Left lung (tissue), 10 donors: ENCODE data around the gene FAM222A. TPM values are rescaled to one million over a fixed set of nuclear protein-coding genes. Genes with fewer than 3 reads are reported as not detected.
A peak's percentile ranks its signal among the peaks of the same experiment; 100 is the strongest.

Experiments
- ATAC-seq: fragments of 200-7000 bp; cut with Tn5 transposase; one replicate; pipeline ENCODE4 v1.9.1; 2020; ENCODE audit warnings: moderate library complexity
- DNase-seq, 4 donors: peaks; one replicate each; pipeline ENCODE4 v3.0.0-alpha.2; 2013 to 2020
- H3K27ac ChIP-seq, 2 donors: fragments of 200-600 bp; sonication (generic) in 1 of 2; one replicate each; pipeline versions ENCODE4 v1.5.0 to v1.8.0; 2020 to 2021
- H3K27me3 ChIP-seq, 2 donors: fragments of 200-600 bp; sonication (generic) in 1 of 2; one replicate each; pipeline versions ENCODE4 v1.5.0 to v1.8.0; 2020 to 2021
- H3K36me3 ChIP-seq, 2 donors: fragments of 200-600 bp; sonication (generic) in 1 of 2; one replicate each; pipeline versions ENCODE4 v1.5.0 to v1.8.0; 2020 to 2021
- H3K4me1 ChIP-seq, 2 donors: fragments of 200-600 bp; one replicate each; pipeline ENCODE4 v1.8.0; 2021
- H3K4me3 ChIP-seq, 2 donors: fragments of 200-600 bp; sonication (generic) in 1 of 2; one replicate each; pipeline versions ENCODE4 v1.5.0 to v1.8.0; 2020 to 2021; ENCODE audit warnings: mild to moderate bottlenecking in 1 of 2
- H3K9me3 ChIP-seq, 2 donors: fragments of 200-600 bp; sonication (generic) in 1 of 2; one replicate each; pipeline versions ENCODE4 v1.5.0 to v1.8.0; 2020 to 2021
- intact Hi-C, 2 donors: fragments of 100-400 bp; cut with DNase I; formaldehyde crosslinking; loops; one replicate each; pipeline versions ENCODE4 v1.11.2 to v1.14.2; 2022
- polyA plus RNA-seq, 6 donors: library from polyadenylated mRNA; unstranded; fragments of 120-200 nt; gene quantifications; one replicate each; pipeline ENCODE4 v1.2.1, GENCODE V29; 2013; ENCODE audit not compliant: insufficient read length in 6 of 6
- total RNA-seq, 2 donors: library from RNA; stranded (reverse); fragmentation: NEBNext Ultra II Directional; extraction: Animal tissue kit (Norgen Biotek cat#: 25700); gene quantifications; one replicate each; pipeline ENCODE4 v1.2.1, GENCODE V29; 2021
- TF ChIP-seq, protein P1 (sequence below), 2 donors: fragments of 200-600 bp; sonication (generic) in 1 of 2; IDR thresholded peaks; one replicate each; pipeline versions ENCODE4 v1.5.0 to v1.8.0; 2021; ENCODE audit warnings: antibody characterized with exemption in 2 of 2
- donor health status: DM: no; HTN: yes; CAD: no.
- donor health status: DM: no; HTN: no; CAD: no.

Gene FAM222A
- total and polyA plus RNA-seq, 8 donors: 1.8 to 4.0 (median 2.6) TPM

DNA sequence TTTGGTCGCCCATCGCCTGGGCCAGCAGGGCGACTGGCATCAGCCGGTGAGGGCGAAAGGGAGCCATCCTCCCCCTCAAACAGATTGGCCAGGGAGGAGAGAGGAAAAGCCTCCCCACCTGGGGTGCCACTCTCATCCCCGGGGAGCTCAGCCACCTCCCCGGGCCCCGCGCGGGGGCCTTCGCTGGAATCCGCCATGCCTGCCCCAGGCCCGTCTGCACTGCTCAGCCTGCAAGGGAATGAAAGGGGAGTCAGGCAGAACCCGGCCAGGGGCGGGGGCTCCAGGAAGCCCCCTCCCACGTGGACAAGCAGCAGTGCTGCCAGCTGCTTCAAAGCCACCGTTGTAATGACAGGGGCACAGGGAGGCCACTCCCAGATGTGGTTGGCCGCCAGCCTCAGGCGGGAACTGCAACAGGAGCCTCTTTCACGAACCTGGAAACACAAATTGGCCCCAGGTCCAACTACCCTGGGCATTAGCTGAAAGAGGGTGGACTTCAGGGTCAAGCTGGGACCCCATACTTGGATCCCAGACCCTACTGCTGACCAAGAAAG lies 101.0 kb downstream of the FAM222A start:
- Histone ChIP-seq H3K4me1 (peaks cover 0 to 3% of the 10 kb centered on the region in 2 donors), H3K27me3 (peaks cover 0 to 9% of the 10 kb centered on the region in 2 donors), H3K27ac (no peak overlapping the region), H3K36me3 (no peaks in the 10 kb centered on the region), H3K4me3 (no peak overlapping the region), H3K9me3 (no peaks in the 10 kb centered on the region)
- intact Hi-C loops: no loop called here
- DNase-seq (peak in 1 of 4 donors; percentile 65), ATAC-seq (no peak)
- TF ChIP-seq, protein P1, sequence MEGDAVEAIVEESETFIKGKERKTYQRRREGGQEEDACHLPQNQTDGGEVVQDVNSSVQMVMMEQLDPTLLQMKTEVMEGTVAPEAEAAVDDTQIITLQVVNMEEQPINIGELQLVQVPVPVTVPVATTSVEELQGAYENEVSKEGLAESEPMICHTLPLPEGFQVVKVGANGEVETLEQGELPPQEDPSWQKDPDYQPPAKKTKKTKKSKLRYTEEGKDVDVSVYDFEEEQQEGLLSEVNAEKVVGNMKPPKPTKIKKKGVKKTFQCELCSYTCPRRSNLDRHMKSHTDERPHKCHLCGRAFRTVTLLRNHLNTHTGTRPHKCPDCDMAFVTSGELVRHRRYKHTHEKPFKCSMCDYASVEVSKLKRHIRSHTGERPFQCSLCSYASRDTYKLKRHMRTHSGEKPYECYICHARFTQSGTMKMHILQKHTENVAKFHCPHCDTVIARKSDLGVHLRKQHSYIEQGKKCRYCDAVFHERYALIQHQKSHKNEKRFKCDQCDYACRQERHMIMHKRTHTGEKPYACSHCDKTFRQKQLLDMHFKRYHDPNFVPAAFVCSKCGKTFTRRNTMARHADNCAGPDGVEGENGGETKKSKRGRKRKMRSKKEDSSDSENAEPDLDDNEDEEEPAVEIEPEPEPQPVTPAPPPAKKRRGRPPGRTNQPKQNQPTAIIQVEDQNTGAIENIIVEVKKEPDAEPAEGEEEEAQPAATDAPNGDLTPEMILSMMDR (IDR thresholded peaks at IDR 0.05): no peak

DNA sequence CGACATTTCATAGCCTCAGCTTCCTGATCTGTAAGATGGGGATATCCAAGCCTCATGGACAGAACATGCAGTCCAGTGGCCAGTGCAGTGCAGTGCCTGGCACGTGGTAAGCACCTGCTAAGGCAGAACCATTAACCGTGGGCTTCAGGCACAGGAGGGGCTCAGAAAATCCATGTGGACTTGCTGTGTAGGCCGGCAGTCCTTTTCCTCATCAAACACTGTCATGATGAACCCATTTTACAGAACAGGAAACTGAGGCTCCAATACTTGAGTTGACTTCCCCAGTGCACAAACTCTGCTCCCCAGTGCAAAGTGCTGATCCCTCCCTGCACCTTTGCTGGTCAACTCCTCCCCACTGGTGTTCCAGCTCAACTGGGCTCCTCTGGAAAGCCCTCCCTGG lies 101.6 kb downstream of the FAM222A start:
- Histone ChIP-seq H3K27me3 (peaks cover 0 to 14% of the 10 kb centered on the region in 2 donors), H3K36me3 (no peaks in the 10 kb centered on the region), H3K9me3 (no peaks in the 10 kb centered on the region), H3K4me3 (no peak overlapping the region), H3K4me1 (peaks cover 0 to 3% of the 10 kb centered on the region in 2 donors), H3K27ac (no peak overlapping the region)
- DNase-seq (peak in 1 of 4 donors; percentile 28), ATAC-seq (no peak)
- TF ChIP-seq, protein P1 (IDR thresholded peaks at IDR 0.05): no peak
- intact Hi-C loops: no loop called here

DNA sequence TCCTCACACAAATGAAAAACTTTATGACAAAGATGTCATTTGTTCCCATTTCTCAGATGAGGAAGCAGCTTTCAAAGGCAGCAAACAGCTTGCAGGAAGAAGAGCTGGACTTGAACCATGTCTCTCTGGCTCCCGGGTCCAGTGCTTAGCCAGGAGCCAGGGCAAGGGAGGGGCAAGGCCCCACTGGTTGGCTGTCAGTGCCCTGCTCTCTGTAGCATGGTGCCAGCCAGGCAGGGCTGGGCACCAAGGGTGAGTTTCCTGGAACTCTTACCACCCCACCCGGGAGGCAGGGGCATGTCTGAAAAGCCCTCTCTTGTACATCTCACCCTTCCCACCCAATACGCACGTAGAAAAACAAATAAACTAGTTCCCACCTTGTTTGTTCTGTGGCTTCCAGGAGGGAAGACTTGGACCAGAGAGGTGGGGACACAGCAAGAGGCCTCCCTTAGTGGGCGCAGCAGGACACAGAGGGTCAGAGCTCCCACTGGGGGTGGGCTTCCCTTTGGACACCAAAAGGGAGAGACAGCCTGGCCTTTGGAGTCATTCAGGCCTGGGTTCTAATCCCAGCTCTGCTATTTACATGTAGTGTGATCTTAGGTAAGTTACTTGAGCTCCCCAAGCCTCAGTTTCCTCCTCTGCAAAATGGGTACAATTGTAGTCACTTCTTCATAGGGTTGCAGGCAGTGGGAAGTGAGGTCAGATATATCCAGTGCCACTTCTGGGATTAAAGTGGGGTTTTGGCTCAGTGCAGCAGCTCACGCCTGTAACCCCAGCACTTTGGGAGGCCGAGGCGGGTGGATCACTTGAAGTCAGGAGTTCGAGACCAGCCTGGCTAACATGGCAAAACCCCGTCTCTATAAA lies 102.4 kb downstream of the FAM222A start:
- no peaks in the 10 kb centered on the region for H3K9me3 ChIP-seq
- intact Hi-C loops: no loop called here
- no peak overlapping the region for H3K4me3 ChIP-seq
- H3K27ac ChIP-seq: no peak overlapping the region
- TF ChIP-seq, protein P1 (IDR thresholded peaks at IDR 0.05): no peak
- DNase-seq: peak in 1 of 4 donors; percentile 20
- no peaks in the 10 kb centered on the region for H3K36me3 ChIP-seq
- peaks cover 0 to 22% of the 10 kb centered on the region in 2 donors for H3K27me3 ChIP-seq
- ATAC-seq: no peak
- H3K4me1 ChIP-seq: peaks cover 0 to 3% of the 10 kb centered on the region in 2 donors

DNA sequence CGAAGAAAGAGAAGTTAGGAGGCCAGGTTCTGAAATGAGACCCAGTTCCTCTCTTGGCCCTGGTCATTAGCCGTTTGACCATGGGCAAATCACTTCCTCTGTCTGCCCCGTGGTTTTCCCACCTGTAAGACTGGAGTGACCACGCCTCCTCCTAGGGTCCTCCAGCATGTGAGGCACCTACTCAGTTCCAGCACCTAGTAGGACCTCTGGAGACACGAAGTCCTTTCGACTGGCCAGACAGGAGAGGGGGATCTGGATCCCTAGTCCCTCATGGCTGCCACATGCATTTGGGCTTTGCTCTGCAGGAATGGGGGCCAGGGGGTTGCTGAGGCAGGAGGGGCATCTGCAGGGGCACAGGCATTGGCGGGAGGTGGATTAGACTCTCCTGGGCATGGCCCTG lies 103.2 kb downstream of the FAM222A start:
- intact Hi-C loops: no loop called here

More for the DNA sequence above, 103.2 kb downstream of the FAM222A start:
- Histone ChIP-seq H3K4me1 (peaks cover 0 to 3% of the 10 kb centered on the region in 2 donors), H3K9me3 (no peaks in the 10 kb centered on the region), H3K4me3 (no peak overlapping the region), H3K36me3 (no peaks in the 10 kb centered on the region), H3K27ac (no peak overlapping the region), H3K27me3 (peaks cover 0 to 23% of the 10 kb centered on the region in 2 donors)
- ATAC-seq: no peak
- no peak for DNase-seq
- TF ChIP-seq, protein P1 (IDR thresholded peaks at IDR 0.05): no peak
